Hypothalamus (tissue), 51 donors: ENCODE measurements around the gene KIF26B.

ENCODE experiments used
- DNase-seq, 51 donors: peaks; one replicate each; lab custom pipeline; 2025; lab: John Stamatoyannopoulos, UW

Gene KIF26B

DNA sequence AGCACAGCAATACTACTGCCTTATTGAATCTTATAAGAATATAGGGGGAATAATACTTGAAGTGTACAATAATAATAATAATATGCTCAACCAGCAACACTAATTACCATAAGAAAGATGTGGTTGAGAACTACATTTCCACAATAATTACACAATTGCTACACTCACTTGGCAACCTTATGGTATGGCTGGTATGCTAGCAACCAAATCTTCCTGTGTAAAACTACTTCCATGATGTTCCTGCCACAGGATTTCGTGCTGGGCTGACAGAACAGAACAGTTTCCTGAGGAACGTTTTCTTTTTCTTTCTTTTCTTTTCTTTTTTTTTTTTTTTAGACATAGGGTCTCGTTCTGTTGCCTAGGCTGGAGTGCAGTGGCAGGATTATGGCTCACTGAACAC, 50.6 kb downstream of the KIF26B start:
- no peak for DNase-seq

DNA sequence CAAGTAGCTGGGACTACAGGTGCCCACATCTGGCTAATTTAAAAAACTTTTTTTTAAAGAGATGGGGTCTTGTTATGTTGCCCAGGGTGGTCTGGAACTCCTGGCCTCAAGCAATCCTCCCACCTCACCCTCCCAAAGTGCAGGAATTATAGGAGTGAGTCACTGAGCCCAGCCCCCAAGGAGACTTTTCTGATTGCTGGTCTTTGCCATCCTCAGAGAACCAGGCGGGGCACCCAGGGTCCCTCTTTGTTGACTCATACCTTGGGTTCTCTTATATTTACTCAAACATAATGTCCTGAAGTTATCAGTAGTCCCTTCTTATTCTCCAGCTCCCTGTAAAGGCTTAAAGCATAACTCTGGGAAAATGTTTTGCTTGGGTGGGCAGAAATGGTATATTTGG, 51.1 kb downstream of the KIF26B start:
- no peak for DNase-seq

DNA sequence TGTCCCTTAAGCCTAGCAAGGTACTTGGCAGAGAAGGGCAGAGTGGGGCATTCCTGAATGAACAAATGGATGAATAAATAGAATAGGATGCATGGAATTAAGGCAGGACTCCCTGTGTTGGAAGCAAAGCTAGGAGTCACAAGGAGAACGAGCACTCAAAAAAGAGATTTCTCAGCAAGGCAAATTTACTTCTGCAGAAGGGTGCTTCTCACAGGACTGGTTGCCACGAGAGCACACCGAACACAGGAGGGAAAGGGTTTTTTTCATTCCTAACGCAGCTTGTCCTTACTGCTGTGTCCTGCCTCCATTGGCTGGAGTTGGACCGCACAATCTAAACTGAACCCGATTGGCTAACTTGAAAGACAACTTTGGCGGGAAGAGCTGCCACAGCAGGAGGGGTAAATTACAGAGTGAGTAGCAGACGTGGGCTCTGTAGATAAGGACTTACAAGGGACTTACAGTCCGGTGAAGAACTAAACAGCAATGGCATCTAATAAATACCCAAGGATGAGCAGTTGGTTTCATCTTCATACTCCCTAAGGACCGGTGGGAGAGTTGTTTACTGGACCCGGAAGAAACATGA, 52.4 kb downstream of the KIF26B start:
- DNase-seq, result no peak

GRCh38 chr1:245207801-245208200, 53.0 kb downstream of the KIF26B start:
- no peak for DNase-seq

DNA sequence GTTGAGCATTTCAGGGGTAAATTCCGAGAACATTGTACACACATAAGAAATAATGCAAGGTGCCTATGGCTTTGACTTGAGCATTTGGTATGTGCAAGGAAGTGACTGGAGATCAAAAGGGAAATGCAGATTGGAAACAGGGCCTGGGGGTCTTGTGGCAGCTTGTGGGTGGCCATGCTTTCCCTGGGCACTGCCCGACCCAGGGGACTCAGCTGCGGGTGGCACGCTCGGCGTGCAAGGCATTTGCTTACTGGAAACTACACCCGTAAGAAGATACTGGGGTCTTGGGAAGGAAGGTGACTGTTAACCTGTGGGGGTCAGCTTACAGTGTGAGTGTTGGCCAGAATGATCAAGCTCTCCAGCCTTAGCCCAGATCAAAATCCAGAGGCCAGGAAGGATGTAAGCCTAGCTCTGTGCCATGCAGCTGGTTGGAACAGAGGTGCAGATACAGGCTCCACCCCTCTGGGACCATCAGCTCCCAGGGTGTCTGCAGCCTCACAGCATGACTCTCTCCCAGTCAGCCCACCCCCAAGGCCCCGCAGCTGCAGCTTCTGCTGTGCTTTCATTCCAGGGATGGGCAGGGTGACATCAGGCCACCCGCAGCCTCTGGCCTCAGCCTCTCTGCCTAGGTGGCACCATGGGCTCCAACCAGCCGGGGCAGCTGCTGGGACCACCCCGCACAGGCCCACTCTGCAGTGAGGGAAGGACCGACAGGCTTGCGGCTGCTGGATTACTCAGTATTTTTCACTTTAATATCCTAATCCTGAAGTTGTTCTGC, 55.1 kb downstream of the KIF26B start:
- no peak for DNase-seq

GRCh38 chr1:245211035-245211749, 56.4 kb downstream of the KIF26B start:
- no peak for DNase-seq

GRCh38 chr1:245211761-245212160, 57.0 kb downstream of the KIF26B start:
- DNase-seq, result no peak

- no peak for DNase-seq
Measured at GRCh38 chr1:245212221-245212710, 57.5 kb downstream of the KIF26B start.

- no peak for DNase-seq
Measured at GRCh38 chr1:245213066-245213831, 58.5 kb downstream of the KIF26B start.

DNA sequence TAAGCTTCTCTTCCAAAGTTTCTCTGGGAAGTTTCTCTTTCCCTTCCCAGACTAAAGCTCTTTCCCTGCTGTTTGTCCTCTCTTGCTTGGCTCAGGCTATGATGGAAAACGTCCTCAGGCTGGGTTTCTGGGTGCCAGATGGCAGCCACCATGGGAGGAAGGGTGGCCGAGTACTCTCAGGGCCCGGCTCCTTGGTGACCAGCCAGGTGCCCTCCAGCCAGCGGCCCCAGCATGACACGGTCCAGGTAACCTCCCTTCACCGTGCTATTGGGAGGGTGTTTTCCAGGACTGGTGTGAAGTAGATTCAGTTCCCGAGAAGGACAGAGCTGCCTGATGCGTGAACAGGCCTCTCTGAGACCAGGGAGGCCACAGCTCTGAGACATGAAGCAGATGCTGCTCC, 60.3 kb downstream of the KIF26B start:
- DNase-seq, result no peak

- no peak for DNase-seq
Measured at GRCh38 chr1:245216366-245217115, 61.8 kb downstream of the KIF26B start.

DNA sequence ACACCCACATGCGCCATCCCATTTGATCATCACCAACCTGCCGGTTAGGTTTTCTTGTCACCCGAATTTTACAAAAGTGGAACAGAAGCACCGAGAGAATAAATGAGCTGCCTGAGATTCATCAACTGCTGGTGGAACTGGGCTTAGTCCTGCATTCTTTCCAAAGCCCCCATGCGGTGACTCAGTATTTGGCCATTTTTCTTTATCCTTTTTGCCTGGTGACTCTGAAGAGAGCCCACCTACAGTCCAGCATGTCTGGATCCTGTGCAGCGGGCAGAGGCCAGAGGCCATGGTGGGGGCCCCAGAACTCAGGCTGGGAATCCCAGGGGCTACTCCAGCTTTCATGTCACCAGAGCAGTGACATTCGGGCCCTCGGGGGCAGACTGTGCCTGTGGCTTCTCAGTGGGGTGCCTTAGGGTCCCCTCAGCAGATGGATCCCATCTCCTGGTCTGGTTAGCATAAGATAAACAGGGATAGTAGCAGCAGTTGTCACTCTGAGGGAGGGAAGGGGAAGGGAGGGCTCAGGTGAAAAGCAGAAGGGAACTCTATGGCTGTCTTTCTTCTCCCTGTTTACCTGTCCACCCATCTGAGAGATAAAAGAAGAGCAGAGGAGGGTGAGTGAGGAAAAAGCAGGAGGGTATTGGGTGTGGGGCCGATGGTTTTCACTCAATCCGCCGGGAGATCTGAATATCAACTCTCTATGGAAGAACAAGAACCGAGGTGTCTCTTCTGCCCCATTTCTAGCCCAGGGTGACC, 63.2 kb downstream of the KIF26B start:
- DNase-seq, result no peak

DNA sequence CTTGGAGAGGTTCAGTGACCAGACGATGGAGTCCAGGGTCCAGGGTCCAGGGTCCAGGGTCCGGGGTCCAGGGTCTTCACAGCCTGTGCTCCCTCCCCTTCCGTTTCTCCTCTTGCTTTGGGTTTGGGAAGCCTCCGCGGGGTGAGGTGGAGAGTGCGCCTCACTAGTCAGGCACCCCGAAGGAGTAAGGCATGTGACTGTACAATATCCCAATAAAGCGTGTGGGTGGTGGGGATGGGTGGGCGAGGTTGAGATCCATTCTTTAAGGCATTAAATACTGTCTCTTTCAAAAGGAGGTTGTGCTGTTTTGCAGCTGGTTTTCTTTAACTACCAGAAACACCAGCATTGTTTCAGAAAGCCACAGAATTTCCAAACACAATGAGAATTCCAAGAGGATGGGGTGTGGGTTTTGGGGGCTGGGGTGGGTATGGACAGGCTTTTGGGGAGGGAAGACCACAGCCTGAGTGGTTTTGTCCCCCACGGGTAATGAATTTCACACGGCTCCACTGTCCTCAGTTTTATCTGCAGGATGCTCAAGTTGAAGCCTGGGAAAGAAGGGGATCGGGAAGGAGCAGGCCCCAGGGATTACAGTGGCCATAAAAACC, 65.7 kb downstream of the KIF26B start:
- no peak for DNase-seq

DNA sequence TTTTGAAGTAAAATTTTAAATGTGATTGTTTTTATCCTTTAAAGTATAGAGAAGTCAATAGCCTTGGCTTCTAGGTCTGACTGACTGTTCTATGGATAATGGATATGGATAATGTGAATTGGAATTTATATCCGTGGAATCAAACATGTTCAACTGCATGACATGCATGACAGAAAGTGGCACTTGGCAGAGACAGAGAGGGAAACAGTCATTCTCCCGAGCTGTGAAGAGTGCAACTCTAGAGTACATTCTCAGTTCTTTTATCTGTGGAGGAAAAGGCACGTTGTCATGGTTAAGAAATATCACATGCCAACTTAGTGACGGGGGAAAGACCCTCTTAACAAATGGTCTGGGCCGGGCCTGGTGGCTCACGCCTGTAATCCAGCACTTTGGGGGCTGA, 67.0 kb downstream of the KIF26B start:
- no peak for DNase-seq

GRCh38 chr1:245222931-245223595, 68.3 kb downstream of the KIF26B start:
- DNase-seq, result no peak

GRCh38 chr1:245225322-245226202, 70.8 kb downstream of the KIF26B start:
- no peak for DNase-seq

DNA sequence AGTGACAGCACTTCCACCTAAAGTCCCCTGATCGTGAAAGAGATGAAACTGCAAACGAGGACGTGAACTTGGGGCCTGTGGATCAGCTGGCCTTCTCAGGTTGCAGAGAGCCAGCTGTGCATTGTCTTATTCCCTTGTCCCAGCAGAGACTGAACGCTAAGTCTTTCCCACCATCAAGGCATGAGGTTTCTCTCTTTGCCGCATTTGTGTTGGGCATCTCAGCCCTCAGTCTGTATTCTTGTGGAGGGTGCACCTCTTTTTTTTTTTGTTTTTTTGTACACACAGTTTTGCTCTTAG, 71.4 kb downstream of the KIF26B start:
- no peak for DNase-seq

- no peak for DNase-seq
Measured at GRCh38 chr1:245229051-245229450, 74.3 kb downstream of the KIF26B start.
